ENCODE results near the gene MRPL27.
"Not testable (repeated sequence)": the region's sequence is repeated elsewhere in the genome, so short reads cannot be mapped to it uniquely, and the experiment has no call there.

MRPL27 gene

DNA sequence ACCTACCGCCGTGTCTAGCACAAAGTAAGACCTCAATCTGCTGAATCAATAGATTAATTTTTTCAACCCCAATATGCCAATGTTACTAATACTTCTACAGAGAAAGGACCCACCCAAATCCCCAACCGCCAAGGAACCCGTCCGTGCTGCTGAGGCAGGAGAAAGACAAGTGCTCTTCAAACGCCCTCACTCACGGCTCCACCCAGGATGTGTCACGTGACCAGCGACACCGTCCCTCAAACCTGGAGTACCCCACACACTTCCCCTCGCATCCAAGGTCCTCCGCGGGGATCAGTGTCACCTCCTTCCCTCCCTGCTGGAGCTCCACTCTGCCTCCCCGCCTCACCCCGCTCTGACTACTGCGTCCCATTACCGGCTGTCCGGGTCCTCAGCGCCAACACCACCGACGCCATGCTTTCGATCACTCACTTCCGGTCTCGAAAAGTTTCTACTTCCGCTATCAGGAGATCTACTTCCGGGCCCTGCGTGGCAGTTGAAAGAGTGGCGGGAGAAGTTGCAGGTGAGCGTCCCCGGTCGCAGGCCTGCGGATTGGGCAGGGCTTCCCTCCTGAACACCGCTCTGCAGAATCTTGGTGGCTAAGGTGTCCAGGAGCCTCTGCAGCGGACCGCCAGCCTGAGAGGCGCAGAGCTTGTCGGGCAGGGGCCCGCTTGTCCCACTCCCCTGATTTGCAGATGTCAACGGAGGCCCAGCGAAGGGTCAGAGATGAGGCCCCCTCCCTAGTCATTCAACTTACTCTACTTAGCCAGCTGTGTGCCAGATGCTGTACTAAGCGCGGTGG lies at the start of gene MRPL27, which contains the start of gene EME1:
Gene MRPL27 (minus strand): TSS at position 427 of the 799 bp plus-strand sequence. CDS start 14 bp downstream, at position 413.
Gene EME1 (plus strand): TSS at position 472 of the 799 bp plus-strand sequence. CDS start 1,980 bp downstream, outside the sequence.
- DNase-seq, result peak; percentile 91

DNA sequence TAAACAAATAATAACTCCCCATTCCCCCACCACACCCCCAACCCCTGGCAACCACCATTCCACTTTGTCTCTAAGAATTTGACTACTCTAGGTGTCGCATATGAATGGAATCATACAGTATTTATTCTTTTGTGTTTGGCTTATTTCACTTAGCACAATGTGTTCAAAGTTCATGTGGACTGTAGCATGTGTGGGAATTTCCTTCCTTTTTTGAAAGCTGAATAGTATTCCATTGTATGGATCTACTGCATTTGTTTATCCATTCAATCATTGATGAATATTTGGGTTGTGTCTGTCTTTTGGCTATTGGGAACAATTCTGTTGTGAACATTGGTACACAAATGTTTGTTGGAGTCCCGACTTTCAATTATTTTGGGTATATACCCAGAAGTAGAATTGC lies 49.8 kb upstream of the MRPL27 start:
- DNase-seq, result no peak

DNA sequence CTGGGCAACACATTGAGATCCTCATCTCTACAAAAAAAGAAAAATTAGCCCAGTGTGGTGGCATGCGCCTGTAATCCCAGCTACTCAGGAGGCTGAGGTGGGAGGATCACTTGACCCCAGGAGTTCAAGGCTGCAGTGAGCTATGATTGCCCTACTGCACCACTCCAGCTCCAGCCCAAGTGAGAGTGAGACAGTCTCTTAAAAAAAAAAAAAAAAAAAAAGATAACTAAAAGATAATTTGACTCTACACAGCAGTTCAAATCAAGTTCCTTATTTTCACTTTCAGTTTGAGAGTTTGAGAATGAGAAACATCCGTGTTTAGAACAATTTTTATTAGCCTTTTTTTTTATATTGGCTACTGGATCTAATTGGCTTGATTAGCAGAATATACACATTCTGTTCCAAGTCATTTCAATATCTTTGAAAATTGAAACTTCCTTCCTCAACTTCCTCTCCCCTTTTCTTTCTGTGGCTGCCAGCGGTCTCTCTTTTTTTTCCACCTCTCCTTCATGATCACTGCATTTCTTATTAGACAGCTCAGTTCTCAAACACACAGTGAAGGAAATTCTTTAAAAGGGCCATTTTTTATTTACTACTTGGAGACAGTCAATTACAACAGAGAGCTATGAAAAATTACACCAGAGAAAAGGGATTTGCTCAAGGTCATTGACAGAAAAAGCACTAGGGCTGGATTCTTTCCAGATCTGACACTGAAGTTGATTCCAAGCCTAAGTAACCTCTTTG lies 48.5 kb upstream of the MRPL27 start:
- DNase-seq, result peak; percentile 15

DNA sequence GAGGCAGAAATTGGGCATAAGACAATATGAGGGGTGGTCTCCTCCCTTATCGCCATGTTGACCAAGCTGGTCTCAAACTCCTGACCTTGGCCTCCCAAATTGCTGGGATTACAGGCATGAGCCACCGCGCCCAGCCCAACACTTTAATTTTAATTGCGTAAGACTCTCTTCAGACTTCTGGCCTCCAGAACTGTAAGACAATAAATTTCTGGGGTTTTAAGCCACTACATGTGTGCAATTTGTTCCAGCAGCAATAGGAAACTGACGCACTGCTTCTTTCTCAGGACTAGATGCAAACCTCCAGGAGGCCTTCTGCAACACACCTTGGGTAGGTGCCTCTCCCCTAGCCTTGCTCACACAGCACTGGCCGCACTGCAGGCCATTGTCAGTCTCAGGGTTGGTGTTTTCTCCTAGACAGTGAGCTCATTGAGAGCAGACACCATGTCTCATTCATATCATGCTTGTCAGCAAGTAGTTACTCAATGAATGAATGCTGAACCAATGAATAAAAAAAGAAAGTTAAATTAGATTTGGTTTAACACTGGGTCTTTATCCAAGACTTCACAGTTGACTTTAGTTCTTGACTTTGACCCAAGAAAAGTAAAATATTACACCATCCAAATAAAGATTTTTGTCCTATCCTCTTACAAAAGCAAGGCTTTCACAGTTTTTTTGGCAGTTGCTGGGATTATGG lies 47.6 kb upstream of the MRPL27 start:
- DNase-seq, result no peak

DNA sequence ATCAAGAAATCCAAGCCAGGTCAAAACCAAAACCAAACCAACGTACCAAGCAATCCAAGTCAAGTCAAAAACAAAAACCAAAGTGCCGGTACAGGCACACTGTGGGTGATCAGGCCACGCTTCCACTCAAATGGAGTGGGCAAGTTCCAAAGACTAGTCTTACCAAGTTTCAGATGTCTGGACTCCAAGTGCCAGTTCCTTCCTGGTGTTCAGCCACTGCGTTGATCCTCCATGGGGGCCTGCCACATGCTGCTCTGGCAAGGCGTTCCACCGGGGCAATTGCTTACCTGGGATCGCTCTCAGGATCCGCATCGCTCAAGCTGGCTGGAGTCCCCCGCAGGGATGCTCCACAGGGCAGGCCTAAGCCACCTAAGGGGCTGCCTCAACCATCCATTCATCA lies 46.6 kb upstream of the MRPL27 start:
- not testable (repeated sequence) for DNase-seq

DNA sequence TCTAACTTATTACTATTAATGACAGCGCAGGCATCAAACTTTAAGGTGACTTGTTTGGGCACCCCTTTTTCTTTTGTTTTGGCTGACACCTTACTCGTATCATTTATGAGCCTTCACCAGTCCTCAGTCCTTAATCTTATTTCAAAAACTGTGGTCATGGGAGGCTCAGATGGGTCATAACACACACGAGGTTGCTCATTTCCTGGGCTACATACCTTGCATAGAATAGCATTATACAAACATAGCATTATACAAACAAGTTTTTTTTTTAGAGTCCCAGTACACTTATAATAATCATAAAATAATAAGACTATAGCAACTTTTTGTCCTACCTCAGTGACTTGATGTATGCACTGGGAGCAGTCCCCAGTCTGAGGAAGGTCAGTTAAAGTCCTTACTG lies 41.8 kb upstream of the MRPL27 start:
- no peak for DNase-seq

DNA sequence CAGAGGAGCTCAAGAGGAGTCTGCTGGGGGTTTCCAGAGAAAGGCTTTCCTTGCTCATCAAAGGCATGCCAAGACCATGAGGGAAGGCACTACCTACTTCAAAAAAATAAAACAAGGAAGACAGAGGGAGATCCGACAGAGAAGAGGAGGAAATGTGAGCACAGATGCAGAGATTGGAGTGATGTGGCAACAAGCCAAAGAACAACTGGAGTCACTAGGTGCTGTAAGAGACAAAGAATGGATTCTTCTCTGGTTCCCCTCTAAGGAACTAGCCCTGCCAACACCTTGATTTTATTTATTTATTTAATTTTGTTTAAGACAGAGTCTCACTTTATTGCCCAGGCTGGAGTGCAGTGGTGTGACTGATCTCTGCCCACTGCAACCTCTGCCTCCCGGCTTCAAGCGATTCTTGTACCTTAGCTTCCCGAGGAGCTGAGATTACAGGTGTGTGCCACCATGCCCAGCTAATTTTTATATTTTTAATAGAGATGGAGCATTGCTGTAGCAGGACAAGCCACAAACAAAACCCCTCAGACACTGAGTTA lies 39.3 kb upstream of the MRPL27 start:
- DNase-seq, result no peak

DNA sequence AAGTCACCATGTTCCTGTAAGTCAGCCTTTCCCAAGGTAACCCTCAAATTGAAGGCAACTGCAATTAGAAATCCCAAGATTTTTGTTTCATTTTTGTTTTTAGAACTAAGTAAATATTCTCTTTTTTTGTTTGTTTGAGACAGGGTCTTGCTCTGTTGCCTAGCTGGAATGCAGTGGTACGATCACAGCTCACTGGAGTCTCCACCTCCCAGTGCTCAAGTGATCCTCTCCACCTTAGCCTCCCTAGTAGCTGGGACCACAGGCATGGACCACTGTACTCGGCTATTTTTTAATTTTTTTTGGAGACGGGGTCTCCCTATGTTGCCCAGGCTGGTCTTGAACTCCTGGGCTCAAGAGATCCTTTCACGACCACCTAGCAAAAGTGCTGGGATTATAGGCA lies 34.9 kb upstream of the MRPL27 start:
- no peak for DNase-seq

DNA sequence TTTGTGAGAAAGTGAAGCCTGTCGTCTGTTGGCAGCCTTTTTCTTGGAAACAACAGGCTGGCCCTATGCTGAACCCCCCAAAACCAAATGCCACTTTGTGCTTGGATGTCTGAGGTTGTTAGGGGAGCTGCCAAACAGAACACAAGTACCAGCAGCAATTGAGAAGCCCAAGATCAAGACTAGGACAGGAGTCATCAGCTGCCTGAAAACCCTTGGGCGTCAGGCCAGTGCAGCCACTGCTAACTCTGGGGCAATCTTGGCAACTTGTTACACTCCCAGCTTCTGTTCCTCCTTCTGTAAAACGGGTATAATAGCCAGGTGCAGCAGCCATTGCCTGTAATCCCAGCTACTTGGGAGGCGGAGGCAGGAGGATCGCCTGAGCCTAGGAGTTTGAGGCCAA lies 33.6 kb upstream of the MRPL27 start:
- no peak for DNase-seq

DNA sequence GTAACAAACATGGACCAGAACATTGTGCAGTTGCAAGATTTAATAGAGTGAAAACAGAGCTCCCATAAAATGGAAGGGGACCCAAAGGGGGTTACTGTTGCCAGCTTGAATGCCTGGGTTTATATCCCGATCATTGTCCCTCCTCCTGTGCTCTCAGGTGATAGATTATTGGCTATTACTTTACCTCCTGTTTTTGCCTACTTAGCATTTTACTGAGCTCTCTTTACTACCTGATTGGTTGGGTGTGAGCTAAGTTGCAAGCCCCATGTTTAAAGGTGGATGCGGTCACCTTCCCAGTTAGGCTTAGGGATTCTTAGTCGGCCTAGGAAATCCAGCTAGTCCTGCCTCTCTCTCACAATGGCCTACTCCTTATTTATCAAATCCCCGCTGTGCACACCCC lies 32.4 kb upstream of the MRPL27 start:
- not testable (repeated sequence) for DNase-seq

DNA sequence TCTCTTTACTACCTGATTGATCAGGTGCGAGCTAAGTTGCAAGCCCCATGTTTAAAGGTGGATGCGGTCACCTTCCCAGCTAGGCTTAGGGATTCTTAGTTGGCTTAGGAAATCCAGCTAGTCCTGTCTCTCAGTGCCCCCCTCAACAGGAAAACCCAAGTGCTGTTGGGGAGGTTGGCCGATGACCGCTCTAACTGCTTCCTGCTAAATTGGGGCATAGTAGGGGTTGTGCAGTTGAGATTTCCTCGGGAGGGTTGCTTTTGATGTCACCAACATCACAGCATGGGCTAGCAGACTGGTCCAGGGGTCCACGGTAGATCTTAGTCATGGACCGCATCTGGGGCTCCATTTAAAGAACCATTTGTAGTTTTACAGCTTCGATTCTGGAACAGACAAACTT lies 26.6 kb upstream of the MRPL27 start:
- not testable (repeated sequence) for DNase-seq

DNA sequence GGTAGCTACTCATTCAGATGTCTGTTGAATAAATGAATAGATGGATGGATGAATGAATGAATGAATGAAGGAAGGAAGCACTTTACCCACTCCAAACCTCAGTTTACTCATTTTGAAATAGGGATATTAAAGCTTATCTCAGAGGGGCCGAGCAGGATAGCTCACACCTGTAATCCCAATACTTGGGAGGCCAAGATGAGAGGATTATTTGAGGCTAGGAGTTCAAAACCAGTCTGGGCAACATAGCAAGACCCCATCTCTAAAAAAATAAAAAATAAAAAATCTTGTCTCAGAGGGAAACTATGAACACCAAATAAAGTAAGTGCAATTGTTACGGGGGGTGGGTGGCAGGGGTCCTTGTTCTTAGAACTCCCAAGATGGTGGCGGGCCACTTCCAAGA lies 25.7 kb upstream of the MRPL27 start:
- not testable (repeated sequence) for DNase-seq

DNA sequence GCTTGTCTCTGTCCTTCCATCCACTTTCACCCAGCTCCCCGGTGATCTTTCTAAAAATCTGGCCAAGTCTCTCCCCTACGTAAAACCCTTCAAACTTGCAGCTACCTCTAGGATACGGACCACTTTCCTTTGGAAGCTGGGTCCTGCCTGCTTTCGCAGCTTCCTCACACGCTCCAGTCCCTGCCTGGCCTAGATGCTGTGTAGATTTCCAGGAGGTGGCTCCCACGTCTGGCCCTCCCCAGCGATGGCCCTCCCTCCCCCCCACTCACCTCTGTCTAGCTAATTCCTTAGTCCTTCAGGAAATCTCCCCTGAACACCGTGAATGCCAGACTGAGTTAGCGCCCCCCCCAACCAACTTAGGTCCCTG lies 24.9 kb upstream of the MRPL27 start:
- DNase-seq, result no peak

DNA sequence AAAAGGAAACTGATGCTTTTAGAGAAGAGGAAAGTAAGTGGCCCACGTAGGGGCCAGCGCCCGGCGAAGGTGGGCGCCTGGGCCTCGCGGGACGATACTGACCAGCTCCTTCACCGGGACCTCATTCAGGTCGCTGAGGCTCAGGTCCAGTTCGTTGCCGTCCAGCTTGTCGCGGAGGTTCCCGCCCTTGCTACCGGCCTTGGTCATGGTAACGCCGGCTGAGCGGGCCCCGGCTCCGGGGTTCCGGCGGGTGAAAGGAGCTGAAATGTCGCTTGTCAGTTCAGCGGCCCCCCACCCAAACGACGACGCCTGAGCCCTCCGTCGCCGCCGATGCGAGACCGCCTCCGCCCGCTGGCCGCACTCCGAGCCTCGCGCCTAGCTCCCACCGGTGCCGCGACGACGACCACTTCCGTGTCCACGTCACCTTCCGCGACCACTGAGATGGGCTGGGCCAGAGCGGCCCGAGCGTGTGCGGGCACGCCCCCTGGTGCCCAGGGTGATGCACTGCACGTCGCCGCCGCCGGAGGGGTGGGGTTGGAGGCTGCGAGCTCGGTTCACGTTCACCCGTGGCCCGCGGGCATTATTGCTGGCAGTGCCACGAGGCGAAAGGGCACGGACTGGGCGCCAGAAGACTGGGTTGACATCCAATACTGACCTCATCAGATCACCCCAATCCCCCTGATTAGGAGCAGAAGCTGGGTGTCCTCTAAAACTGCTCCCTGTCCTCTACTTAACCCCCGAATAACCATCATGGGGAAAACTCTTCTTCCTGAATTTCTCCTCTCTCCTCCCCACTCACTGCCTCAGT lies 24.3 kb upstream of the MRPL27 start, which contains the start of gene LRRC59:
Gene LRRC59 (minus strand): TSS at position 413 of the 808 bp plus-strand sequence. CDS start 206 bp downstream, at position 207.
- peak; percentile 95 for DNase-seq

DNA sequence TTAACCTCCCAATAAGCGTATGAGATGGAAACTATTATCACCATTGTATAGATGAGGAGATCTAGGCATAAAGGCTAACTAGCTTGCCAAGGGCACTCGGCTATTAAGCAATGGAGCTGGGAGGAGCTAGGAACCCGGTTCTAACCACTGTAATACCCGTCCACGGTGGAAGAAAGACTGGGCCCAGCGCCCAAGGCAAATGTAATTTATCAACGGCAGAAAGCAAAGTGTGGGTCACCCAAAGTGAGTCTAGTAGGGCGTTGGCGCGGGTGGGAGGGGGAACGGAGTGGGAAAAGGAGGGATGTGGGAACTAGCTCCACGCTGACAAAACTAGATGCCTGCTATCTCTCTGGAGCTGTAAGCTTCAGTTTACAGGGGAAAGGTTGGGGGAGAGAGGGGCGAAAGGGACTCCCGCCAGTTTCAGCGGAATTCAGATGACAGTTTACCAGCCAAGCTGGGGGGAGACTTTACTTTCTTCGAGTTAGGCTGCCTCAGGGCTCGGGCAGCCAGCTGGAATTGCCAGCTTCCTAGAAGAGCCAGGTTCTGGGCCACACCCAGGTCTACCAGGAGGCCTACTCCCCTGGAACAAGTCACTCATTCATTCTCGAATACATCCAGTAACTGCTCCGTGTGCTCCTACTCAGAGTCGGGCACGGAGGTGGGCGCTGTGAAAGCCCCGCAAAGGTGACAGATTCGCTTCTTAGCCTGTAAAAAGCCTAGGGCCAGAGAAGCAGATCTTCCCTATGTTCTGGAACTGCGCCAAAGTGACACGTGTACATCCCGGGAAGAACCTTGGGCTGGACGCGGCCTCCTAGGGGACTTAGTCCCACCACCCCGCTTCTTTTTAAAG lies 23.5 kb upstream of the MRPL27 start:
- DNase-seq, result peak; percentile 21

DNA sequence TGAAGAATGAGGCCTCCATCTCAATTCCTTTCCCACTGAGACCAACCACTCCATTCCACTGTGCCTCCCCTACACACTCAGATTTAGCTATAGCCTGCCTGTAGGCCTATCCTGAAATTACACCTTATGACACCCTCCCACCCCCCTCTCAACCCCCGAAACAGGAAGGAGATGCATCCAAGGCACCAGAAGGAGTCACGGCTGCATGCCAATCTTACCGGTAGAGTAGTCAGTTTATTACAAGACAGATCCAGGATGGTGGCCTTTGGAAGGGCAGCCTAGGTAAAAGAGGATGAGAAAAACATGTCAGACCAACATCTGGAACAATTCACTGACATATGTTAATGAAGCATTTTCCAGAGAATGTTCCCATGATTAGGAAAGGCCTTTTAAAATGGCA lies 21.7 kb upstream of the MRPL27 start:
- no peak for DNase-seq

DNA sequence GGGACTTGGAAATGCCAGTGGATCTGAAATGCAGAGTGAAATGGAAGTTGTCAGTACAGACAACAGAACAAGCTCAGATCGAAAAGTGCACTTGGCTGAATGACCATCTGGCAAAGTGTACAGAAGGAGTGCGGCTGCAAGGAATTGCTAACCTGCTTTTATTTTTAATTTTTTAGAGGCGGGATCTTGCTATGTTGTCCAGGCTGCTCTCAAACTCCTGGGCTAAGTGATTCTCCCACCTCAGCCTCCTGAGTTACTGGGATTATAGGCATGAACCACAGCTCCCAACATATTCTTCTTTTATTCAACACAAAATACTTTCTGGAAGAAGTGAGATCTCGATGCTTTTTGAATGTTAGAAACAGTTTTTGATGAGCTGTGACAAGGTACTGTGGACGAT lies 20.7 kb upstream of the MRPL27 start:
- no peak for DNase-seq

DNA sequence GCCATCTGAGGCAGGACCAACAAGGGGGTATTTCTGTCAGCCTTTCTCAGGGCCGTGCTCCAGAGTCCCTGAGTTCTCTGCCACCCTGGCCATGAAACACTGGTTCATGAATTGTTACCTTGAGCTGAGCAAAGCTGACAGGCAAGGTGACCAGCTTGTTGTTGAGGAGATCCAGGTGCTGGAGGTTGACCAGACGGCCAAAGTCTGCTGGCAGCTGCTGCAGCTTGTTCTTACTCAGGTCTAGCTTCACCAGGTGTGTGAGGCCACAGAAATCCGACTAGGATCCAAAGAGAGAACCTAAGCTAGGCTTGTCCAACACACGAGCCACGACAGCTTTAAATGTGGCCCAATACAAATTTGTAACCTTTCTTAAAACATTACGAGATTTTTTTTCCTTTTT lies 19.6 kb upstream of the MRPL27 start:
- no peak for DNase-seq

DNA sequence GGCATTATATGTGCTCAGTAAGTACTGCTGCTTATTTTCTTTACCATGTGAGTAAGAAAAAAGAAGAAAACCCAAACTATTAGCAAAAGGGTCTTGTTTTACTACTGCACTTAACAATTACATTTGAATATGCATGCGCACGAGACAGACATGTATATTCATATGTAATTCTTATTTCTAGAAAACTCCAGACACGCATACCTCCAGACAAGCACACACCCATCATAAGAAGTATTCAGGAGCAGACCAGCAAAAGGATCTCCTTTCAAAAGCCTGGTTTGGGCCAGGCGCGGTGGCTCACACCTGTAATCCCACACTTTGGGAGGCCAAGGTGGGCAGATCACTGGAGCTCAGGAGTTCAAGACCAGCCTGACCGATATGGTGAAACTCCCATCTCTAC lies 16.6 kb upstream of the MRPL27 start:
- DNase-seq, result no peak

DNA sequence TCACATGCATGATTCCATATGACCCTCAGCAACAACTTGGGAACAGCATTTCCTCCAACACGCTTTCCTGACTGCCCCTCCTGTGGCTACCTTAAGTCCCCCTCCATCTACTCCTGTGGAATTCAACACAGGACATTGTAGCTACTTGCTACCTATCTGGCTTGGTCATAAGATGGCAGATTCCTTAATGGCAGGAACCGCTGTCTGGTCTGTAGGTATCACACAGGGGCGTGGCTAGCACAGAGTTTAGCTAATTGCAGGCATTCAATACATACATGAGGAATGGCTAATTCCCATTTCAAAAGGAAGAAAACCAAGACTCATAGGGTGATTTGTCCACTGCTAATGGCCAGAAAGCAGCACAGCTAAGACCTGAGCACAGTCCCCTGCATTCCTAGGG lies 15.7 kb upstream of the MRPL27 start:
- DNase-seq, result no peak

DNA sequence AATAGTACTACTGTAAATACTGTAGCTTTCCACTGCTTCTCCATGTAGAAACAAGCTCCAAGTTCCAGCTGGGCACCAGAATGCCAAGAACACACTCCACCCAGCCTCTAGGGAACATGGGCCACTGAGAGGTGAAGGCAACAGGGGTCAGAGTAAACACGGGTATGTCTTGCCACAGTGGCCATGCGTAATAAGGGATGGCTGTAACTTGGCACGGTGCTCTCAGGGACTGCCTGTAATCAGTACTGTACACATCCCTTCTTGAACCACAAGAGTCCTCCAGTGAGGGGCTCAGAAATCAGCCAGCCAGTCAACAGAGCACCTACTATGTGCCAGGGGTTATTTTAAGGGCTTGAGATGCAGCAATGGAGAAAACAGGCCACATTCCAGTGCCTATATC lies 13.5 kb upstream of the MRPL27 start:
- DNase-seq, result no peak
